K562 (cell line): ENCODE measurements around the gene COG4.

Source experiments
- ARNT ChIP-seq, 2 experiments: fragments of 450-650 bp; IDR thresholded peaks; 2 replicates each; pipeline ENCODE4 v1.6.1; 2016; ENCODE audit warnings: mild to moderate bottlenecking in 1 of 2
- TF ChIP-seq, protein P1 (sequence below), 2 experiments: fragments of 450-650 bp; conservative IDR thresholded peaks; 2 replicates each; pipeline ENCODE4 v1.6.1; 2017; ENCODE audit warnings: mild to moderate bottlenecking in 2 of 2, moderate library complexity in 2 of 2

DNA sequence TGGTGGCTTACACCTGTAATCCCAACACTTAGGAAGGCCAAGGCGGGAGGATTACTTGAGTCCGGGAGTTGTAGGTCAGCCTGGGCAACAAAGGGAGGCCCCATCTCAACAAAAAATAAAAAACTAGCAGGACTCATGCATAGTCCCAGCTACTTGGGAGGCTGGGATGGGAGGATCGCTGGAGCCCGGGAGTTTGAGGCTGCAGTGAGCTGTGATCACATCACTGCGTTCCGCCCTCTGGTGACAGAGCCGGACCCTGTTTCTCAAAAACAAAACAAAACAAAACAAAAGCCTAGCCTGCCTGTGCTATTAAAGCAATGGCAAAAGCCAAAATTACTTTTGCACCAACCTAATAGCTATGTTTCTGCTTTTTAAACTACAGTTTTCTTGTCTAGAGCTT lies 67.4 kb downstream of the COG4 start:
- TF ChIP-seq, protein P1, sequence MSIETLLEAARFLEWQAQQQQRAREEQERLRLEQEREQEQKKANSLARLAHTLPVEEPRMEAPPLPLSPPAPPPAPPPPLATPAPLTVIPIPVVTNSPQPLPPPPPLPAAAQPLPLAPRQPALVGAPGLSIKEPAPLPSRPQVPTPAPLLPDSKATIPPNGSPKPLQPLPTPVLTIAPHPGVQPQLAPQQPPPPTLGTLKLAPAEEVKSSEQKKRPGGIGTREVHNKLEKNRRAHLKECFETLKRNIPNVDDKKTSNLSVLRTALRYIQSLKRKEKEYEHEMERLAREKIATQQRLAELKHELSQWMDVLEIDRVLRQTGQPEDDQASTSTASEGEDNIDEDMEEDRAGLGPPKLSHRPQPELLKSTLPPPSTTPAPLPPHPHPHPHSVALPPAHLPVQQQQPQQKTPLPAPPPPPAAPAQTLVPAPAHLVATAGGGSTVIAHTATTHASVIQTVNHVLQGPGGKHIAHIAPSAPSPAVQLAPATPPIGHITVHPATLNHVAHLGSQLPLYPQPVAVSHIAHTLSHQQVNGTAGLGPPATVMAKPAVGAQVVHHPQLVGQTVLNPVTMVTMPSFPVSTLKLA (conservative IDR thresholded peaks at IDR 0.05), result no peak
- TF ChIP-seq ARNT (IDR thresholded peaks at IDR 0.05), result no peak
